ENCODE results near the gene CCDC142. TPM values are rescaled to one million over a fixed set of nuclear protein-coding genes. Genes with fewer than 3 reads are reported as not detected.

The CCDC142 gene
- total and polyA plus RNA-seq, 10 of the 15 experiments (the other 5 are each of a cell fraction or from before 2014, with no cell fraction given): 0.93 to 16.9 (median 9.0) TPM

DNA sequence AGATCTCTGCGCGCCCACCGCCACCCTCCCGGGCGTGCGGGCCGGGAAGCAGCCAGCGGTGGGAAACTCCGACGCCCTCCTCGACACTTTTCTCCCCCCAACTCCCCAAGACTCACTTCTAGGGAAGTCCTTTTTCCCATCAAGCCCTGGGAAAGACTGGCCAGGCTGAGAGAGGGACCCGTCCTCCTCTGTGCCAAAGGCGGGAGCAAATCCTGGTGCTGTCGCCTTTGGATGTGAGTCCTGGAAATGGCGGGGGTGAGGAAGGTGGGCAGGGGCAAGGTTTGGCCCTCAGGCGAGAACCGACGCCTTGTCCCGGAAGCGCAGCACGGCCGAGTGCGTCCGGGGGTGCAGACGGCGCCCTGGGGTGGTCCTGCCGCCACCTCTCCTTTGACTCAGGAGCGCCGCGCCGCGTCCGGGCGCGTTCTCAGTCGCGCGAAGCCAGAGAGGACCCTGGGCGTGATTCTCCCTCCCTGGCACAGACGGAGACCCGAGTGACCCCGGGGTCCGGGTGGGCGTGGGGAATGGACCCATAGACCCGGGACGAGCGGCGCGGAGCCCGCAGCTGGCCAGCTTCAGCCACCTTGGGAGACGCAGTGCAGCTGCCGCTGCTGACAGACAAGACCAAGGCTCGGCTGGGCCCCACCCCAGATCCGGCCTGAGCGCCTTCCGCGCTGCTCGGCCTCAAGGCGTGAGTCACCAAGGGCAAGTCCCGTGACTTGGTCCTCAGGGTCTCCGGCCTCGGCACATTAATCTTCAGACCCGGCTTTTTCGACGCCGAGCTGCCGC, 20.1 kb upstream of the CCDC142 start (continued):
- TF ChIP-seq YY1 (IDR thresholded peaks at IDR 0.05; ENCODE audit: low read depth, low read length) (peak; percentile 10; the same call in 1 of the 2 replicates), EP300 (IDR thresholded peaks at IDR 0.05; ENCODE audit: borderline replicate concordance in 1 of 2, control insufficient read depth in 1 of 2, low read depth in 2 of 2, low read length in 2 of 2) (no peak), RAD21 (IDR thresholded peaks at IDR 0.05; ENCODE audit: insufficient read depth, low read depth, low read length) (0 out of 2 replicates have a peak, but pooled peaks have one; percentile 19), NR2C1 (IDR thresholded peaks at IDR 0.05) (peak; percentile 42; the same call in 1 of the 2 replicates), TCF12 (IDR thresholded peaks at IDR 0.05; ENCODE audit: low read depth, low read length) (peak; percentile 73), DPF2 (IDR thresholded peaks at IDR 0.05) (peak; percentile 58; the same call in 1 of the 2 replicates), SREBF1 (IDR thresholded peaks at IDR 0.05; ENCODE audit: low read length) (no peak)
- TF ChIP-seq, protein P1, sequence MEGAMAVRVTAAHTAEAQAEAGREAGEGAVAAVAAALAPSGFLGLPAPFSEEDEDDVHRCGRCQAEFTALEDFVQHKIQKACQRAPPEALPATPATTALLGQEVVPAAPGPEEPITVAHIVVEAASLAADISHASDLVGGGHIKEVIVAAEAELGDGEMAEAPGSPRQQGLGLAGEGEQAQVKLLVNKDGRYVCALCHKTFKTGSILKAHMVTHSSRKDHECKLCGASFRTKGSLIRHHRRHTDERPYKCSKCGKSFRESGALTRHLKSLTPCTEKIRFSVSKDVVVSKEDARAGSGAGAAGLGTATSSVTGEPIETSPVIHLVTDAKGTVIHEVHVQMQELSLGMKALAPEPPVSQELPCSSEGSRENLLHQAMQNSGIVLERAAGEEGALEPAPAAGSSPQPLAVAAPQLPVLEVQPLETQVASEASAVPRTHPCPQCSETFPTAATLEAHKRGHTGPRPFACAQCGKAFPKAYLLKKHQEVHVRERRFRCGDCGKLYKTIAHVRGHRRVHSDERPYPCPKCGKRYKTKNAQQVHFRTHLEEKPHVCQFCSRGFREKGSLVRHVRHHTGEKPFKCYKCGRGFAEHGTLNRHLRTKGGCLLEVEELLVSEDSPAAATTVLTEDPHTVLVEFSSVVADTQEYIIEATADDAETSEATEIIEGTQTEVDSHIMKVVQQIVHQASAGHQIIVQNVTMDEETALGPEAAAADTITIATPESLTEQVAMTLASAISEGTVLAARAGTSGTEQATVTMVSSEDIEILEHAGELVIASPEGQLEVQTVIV (IDR thresholded peaks at IDR 0.05; ENCODE audit: borderline replicate concordance, partially characterized antibody): no peak
- TF ChIP-seq, protein P2, sequence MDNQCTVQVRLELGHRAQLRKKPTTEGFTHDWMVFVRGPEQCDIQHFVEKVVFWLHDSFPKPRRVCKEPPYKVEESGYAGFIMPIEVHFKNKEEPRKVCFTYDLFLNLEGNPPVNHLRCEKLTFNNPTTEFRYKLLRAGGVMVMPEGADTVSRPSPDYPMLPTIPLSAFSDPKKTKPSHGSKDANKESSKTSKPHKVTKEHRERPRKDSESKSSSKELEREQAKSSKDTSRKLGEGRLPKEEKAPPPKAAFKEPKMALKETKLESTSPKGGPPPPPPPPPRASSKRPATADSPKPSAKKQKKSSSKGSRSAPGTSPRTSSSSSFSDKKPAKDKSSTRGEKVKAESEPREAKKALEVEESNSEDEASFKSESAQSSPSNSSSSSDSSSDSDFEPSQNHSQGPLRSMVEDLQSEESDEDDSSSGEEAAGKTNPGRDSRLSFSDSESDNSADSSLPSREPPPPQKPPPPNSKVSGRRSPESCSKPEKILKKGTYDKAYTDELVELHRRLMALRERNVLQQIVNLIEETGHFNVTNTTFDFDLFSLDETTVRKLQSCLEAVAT (IDR thresholded peaks at IDR 0.05): no peak
- TF ChIP-seq, protein P3, sequence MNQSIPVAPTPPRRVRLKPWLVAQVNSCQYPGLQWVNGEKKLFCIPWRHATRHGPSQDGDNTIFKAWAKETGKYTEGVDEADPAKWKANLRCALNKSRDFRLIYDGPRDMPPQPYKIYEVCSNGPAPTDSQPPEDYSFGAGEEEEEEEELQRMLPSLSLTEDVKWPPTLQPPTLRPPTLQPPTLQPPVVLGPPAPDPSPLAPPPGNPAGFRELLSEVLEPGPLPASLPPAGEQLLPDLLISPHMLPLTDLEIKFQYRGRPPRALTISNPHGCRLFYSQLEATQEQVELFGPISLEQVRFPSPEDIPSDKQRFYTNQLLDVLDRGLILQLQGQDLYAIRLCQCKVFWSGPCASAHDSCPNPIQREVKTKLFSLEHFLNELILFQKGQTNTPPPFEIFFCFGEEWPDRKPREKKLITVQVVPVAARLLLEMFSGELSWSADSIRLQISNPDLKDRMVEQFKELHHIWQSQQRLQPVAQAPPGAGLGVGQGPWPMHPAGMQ (IDR thresholded peaks at IDR 0.05; ENCODE audit: borderline replicate concordance): no peak
- TF ChIP-seq, protein P4, sequence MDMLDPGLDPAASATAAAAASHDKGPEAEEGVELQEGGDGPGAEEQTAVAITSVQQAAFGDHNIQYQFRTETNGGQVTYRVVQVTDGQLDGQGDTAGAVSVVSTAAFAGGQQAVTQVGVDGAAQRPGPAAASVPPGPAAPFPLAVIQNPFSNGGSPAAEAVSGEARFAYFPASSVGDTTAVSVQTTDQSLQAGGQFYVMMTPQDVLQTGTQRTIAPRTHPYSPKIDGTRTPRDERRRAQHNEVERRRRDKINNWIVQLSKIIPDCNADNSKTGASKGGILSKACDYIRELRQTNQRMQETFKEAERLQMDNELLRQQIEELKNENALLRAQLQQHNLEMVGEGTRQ (IDR thresholded peaks at IDR 0.05; ENCODE audit: borderline replicate concordance, low read depth, low read length): no peak
- TF ChIP-seq, protein P5, sequence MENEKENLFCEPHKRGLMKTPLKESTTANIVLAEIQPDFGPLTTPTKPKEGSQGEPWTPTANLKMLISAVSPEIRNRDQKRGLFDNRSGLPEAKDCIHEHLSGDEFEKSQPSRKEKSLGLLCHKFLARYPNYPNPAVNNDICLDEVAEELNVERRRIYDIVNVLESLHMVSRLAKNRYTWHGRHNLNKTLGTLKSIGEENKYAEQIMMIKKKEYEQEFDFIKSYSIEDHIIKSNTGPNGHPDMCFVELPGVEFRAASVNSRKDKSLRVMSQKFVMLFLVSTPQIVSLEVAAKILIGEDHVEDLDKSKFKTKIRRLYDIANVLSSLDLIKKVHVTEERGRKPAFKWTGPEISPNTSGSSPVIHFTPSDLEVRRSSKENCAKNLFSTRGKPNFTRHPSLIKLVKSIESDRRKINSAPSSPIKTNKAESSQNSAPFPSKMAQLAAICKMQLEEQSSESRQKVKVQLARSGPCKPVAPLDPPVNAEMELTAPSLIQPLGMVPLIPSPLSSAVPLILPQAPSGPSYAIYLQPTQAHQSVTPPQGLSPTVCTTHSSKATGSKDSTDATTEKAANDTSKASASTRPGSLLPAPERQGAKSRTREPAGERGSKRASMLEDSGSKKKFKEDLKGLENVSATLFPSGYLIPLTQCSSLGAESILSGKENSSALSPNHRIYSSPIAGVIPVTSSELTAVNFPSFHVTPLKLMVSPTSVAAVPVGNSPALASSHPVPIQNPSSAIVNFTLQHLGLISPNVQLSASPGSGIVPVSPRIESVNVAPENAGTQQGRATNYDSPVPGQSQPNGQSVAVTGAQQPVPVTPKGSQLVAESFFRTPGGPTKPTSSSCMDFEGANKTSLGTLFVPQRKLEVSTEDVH (IDR thresholded peaks at IDR 0.05; ENCODE audit: low read depth, partially characterized antibody): no peak
- TF ChIP-seq, protein P6, sequence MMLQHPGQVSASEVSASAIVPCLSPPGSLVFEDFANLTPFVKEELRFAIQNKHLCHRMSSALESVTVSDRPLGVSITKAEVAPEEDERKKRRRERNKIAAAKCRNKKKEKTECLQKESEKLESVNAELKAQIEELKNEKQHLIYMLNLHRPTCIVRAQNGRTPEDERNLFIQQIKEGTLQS (IDR thresholded peaks at IDR 0.05; ENCODE audit: borderline replicate concordance, extremely low read depth, low read depth, low read length): no peak

Measured in GM12878 (cell line).